RPMI7951 (cell line): Measurements from ENCODE around the gene S100A3. TPM values are rescaled to one million over a fixed set of nuclear protein-coding genes. Genes with fewer than 3 reads are reported as not detected.
"Not testable (repeated sequence)": the region's sequence is repeated elsewhere in the genome, so short reads cannot be mapped to it uniquely, and the experiment has no call there.

Experiments used
- DNase-seq: peaks from one replicate; pipeline ENCODE4 v3.0.0-alpha.2; 2012; ENCODE audit warnings: low read depth
- total RNA-seq: library from RNA; depleted of rRNA; stranded (reverse); fragments of >200 nt; shearing (Covaris generic); gene quantifications from 2 replicates; pipeline ENCODE4 v1.2.3, GENCODE V29; 2014

Gene S100A3
- total RNA-seq, 1 experiment from 2014 or later: 7.7 TPM

GRCh38 chr1:153535242-153536011 lies 13.6 kb downstream of the S100A3 start, which contains the start of gene S100A6:
Gene S100A6, minus strand, starts transcription at chr1:153535991. Its CDS starts 652 bp downstream, at chr1:153535339.
- peak; percentile 59 for DNase-seq

GRCh38 chr1:153534925-153535241 lies 14.2 kb downstream of the S100A3 start:
- DNase-seq: no peak

- peak; percentile 78 for DNase-seq
These were observed 14.7 kb downstream of the S100A3 start for GRCh38 chr1:153534226-153534924.

- peak; percentile 95 for DNase-seq
These were observed 15.3 kb downstream of the S100A3 start for GRCh38 chr1:153533689-153534201.

- peak; percentile 71 for DNase-seq
These were observed 16.1 kb downstream of the S100A3 start for GRCh38 chr1:153532769-153533599.

- no peak for DNase-seq
These were observed 16.9 kb downstream of the S100A3 start for GRCh38 chr1:153532181-153532580.

GRCh38 chr1:153531638-153532037 lies 17.4 kb downstream of the S100A3 start:
- no peak for DNase-seq

GRCh38 chr1:153527683-153528040 lies 21.4 kb downstream of the S100A3 start:
- DNase-seq: no peak

- DNase-seq: no peak
These were observed 21.9 kb downstream of the S100A3 start for GRCh38 chr1:153527023-153527682.

- DNase-seq: no peak
These were observed 22.9 kb downstream of the S100A3 start for GRCh38 chr1:153526132-153526543.

- DNase-seq: no peak
These were observed 23.9 kb downstream of the S100A3 start for GRCh38 chr1:153525088-153525728.

- not testable (repeated sequence) for DNase-seq
These were observed 26.6 kb downstream of the S100A3 start for GRCh38 chr1:153522353-153523048.

GRCh38 chr1:153521808-153522207 lies 27.2 kb downstream of the S100A3 start:
- DNase-seq: not testable (repeated sequence)

- DNase-seq: no peak
These were observed 28.1 kb downstream of the S100A3 start for GRCh38 chr1:153520818-153521476.

GRCh38 chr1:153520137-153520691 lies 28.8 kb downstream of the S100A3 start:
- DNase-seq: not testable (repeated sequence)

- DNase-seq: no peak
These were observed 29.8 kb downstream of the S100A3 start for GRCh38 chr1:153519242-153519641.

GRCh38 chr1:153515504-153516394 lies 33.3 kb downstream of the S100A3 start:
- peak; percentile 12 for DNase-seq

GRCh38 chr1:153513666-153514065 lies 35.4 kb downstream of the S100A3 start:
- DNase-seq: no peak
